OCI-LY3 (cell line): ENCODE results near the gene B4GALT6.

Source experiments
- H2AFZ ChIP-seq: fragments of 200-600, 300-600 bp; shearing (Covaris generic); 2 replicates; pipeline ENCODE4 v1.6.0; 2014; ENCODE audit warnings: antibody characterized with exemption, low read depth, low read length
- H3K27ac ChIP-seq: fragments of 200-600, 300-600 bp; sonication (generic); 2 replicates; pipeline ENCODE4 v1.5.1; 2014; ENCODE audit warnings: mild to moderate bottlenecking, low read length, moderate library complexity, mixed read lengths
- H3K27me3 ChIP-seq: fragments of 200-600, 300-600 bp; sonication (generic); 2 replicates; pipeline ENCODE4 v1.6.1; 2014; ENCODE audit warnings: low read depth, low read length, mixed read lengths
- H3K36me3 ChIP-seq: fragments of 200-600, 300-600 bp; sonication (generic); replicated peaks from 2 replicates; pipeline ENCODE3; 2014; ENCODE audit warnings: low read depth, low read length, mixed read lengths
- H3K4me1 ChIP-seq: fragments of 300-600, 200-600 bp; sonication (generic); 2 replicates; pipeline ENCODE4 v1.6.1; 2014; ENCODE audit warnings: low read length, mixed read lengths
- H3K4me2 ChIP-seq: fragments of 200-600, 300-600 bp; sonication (generic); 2 replicates; pipeline ENCODE4 v1.6.1; 2014; ENCODE audit warnings: low read length, mixed read lengths
- H3K4me3 ChIP-seq: fragments of 300-600, 200-600 bp; sonication (generic); 2 replicates; pipeline ENCODE4 v1.5.1; 2014; ENCODE audit warnings: antibody characterized with exemption, mild to moderate bottlenecking, low read length, moderate library complexity
- H3K79me2 ChIP-seq: fragments of 300-600, 200-600 bp; shearing (Covaris generic); 2 replicates; pipeline ENCODE4 v1.6.1; 2014; ENCODE audit warnings: mild to moderate bottlenecking, low read length, mixed read lengths
- H3K9ac ChIP-seq: fragments of 300-600, 200-600 bp; shearing (Covaris generic); 2 replicates; pipeline ENCODE4 v1.6.0; 2014; ENCODE audit warnings: mild to moderate bottlenecking, low read length, moderate library complexity
- H3K9me3 ChIP-seq: fragments of 200-600, 300-600 bp; shearing (Covaris generic); 2 replicates; pipeline ENCODE4 v1.6.1; 2014; ENCODE audit warnings: low read length, mixed read lengths; ENCODE audit not compliant: insufficient read depth
- H4K20me1 ChIP-seq: fragments of 200-600, 300-600 bp; sonication (generic); 2 replicates; pipeline ENCODE4 v1.6.1; 2016; ENCODE audit warnings: low read length, mixed read lengths; ENCODE audit not compliant: insufficient read depth
- EZH2phosphoT487 ChIP-seq: fragments of 200-600 bp; shearing (Covaris generic); IDR thresholded peaks from 2 replicates; pipeline ENCODE4 v1.6.1; 2018; ENCODE audit warnings: antibody characterized with exemption, mixed run types, low read depth
- TF ChIP-seq, protein P1 (sequence below): fragments of 200-600, 300-600 bp; sonication (generic); IDR thresholded peaks from 2 replicates; pipeline ENCODE4 v1.5.1; 2014; ENCODE audit warnings: antibody characterized with exemption, low read length, low read depth

B4GALT6 gene

DNA sequence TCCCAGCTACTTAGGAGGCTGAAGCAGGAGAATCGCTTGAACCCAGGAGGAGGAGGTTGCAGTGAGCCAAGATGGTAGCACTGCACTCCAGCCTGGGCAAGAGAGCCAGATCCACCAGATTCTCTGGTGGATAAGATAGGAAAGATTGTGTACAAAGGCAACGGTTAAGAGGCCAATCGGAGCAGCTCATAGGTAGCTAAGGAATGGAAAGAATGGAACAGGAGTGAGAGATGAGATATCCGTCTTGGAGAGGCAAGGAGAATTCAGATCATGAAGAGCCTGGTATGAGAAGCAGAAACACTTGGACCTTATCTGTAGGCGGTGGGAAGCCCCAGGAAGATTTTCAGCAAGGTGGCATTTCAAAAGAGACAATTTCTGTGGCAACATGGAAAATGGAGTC is 65.6 kb downstream of the B4GALT6 start:
- Histone ChIP-seq H3K4me2 (no peak overlapping the region), H3K27me3 (no peaks in the 10 kb centered on the region), H4K20me1 (no peaks in the 10 kb centered on the region), H3K4me3 (no peak overlapping the region), H2AFZ (no peak overlapping the region), H3K4me1 (no peaks in the 10 kb centered on the region), H3K36me3 (no peaks in the 10 kb centered on the region), H3K27ac (no peak overlapping the region), H3K9me3 (no peaks in the 10 kb centered on the region), H3K79me2 (no peaks in the 10 kb centered on the region), H3K9ac (no peak overlapping the region)
- TF ChIP-seq, protein P1, sequence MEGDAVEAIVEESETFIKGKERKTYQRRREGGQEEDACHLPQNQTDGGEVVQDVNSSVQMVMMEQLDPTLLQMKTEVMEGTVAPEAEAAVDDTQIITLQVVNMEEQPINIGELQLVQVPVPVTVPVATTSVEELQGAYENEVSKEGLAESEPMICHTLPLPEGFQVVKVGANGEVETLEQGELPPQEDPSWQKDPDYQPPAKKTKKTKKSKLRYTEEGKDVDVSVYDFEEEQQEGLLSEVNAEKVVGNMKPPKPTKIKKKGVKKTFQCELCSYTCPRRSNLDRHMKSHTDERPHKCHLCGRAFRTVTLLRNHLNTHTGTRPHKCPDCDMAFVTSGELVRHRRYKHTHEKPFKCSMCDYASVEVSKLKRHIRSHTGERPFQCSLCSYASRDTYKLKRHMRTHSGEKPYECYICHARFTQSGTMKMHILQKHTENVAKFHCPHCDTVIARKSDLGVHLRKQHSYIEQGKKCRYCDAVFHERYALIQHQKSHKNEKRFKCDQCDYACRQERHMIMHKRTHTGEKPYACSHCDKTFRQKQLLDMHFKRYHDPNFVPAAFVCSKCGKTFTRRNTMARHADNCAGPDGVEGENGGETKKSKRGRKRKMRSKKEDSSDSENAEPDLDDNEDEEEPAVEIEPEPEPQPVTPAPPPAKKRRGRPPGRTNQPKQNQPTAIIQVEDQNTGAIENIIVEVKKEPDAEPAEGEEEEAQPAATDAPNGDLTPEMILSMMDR, result no peak
- no peak for TF ChIP-seq EZH2phosphoT487

DNA sequence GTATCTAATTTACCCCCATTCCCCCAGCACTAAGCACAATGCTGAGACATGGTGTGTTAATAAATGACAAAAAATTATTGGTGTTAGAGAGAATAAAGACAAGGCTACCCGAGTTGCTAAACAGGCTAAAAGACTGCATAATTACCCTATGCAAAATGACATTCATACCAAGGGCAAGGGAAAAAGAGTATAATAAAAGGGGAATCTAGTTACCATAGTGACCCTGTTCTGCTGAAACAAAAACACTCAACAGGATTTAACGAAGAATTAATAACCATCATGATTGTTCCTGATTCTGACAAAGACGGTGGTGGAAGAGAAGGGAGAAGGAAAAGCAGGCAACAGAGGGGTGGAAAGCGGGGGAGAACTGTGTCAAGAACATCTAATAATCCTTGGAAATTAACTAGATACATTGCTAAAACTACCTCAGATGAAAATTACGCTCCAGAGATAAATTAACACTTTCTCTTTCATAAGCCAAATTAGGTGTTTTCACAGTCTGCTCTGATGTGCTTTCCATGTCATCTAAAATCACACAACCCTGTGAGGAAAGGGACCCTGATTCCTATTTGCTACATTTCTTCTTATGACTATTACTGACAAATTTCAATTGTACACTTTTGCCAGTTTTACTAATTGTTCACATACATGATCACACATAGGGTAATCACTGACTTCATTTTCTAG is 67.2 kb downstream of the B4GALT6 start:
- H2AFZ ChIP-seq, result no peak overlapping the region
- no peaks in the 10 kb centered on the region for H4K20me1 ChIP-seq
- H3K27me3 ChIP-seq, result no peaks in the 10 kb centered on the region
- peak overlapping the region; percentile 36; the same call in 1 of the 2 replicates for H3K4me2 ChIP-seq
- no peaks in the 10 kb centered on the region; the same call in 1 of the 2 replicates for H3K4me1 ChIP-seq
- H3K9ac ChIP-seq, result no peak overlapping the region
- H3K4me3 ChIP-seq, result no peak overlapping the region
- no peaks in the 10 kb centered on the region for H3K9me3 ChIP-seq
- H3K27ac ChIP-seq, result no peak overlapping the region
- H3K79me2 ChIP-seq, result no peaks in the 10 kb centered on the region
- H3K36me3 ChIP-seq, result no peaks in the 10 kb centered on the region
- no peak for TF ChIP-seq EZH2phosphoT487
- TF ChIP-seq, protein P1, result no peak

DNA sequence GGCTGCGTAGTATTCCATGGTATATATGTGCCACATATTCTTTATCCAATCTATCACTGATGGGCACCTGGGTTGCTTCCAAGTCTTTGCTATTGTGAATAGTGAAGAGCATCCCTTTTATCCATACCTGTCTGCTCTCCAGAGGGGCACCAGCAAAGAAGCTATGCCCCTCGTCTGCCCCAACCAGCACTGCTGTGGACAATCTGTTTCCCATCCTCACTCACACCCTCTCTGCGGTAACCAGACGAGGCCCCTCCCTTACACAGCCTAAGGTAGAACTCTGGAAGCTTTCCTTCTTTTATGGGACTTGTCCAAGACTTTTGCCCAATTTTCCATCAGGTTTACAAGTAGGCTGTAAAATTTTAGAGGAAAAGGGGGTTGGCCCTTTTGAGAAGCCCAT is 67.8 kb downstream of the B4GALT6 start:
- no peak overlapping the region for H3K9ac ChIP-seq
- no peaks in the 10 kb centered on the region for H3K36me3 ChIP-seq
- TF ChIP-seq EZH2phosphoT487, result no peak
- TF ChIP-seq, protein P1, result no peak
- H2AFZ ChIP-seq, result no peak overlapping the region
- H3K79me2 ChIP-seq, result no peaks in the 10 kb centered on the region
- H3K4me3 ChIP-seq, result no peak overlapping the region
- H3K4me2 ChIP-seq, result no peak overlapping the region
- H3K4me1 ChIP-seq, result no peaks in the 10 kb centered on the region; the same call in 1 of the 2 replicates
- no peaks in the 10 kb centered on the region for H3K9me3 ChIP-seq
- H3K27me3 ChIP-seq, result no peaks in the 10 kb centered on the region
- H4K20me1 ChIP-seq, result no peaks in the 10 kb centered on the region
- H3K27ac ChIP-seq, result no peak overlapping the region

DNA sequence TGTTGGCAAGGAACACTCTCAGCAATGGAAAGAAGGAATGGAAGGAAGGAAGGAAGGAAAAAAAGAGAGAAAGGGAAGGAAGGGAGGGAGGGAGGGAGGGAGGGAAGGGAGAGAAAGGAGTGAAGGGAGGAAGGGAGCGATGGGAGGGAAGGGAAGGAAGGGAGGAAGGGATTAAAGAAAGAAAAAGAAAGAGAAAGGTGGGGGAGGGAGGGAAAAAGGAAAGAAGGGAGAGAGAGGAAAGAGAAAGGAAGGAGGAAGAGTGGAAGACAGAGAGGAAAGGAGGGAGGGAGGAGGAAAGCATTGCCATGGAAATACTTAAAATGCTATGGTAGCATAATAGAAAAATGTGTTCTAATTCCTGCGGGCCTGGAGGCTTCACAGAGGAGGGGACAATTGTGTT is 70.3 kb downstream of the B4GALT6 start:
- Histone ChIP-seq H3K27me3 (no peaks in the 10 kb centered on the region), H3K9ac (no peak overlapping the region), H3K27ac (no peak overlapping the region), H3K9me3 (no peaks in the 10 kb centered on the region), H2AFZ (no peak overlapping the region), H3K4me3 (no peak overlapping the region), H3K79me2 (no peaks in the 10 kb centered on the region), H3K36me3 (no peaks in the 10 kb centered on the region), H4K20me1 (no peaks in the 10 kb centered on the region), H3K4me2 (no peak overlapping the region), H3K4me1 (no peaks in the 10 kb centered on the region; the same call in 1 of the 2 replicates)
- TF ChIP-seq, protein P1, result no peak
- TF ChIP-seq EZH2phosphoT487, result no peak
